Measurements from ENCODE around the gene VDAC2.

The VDAC2 gene

DNA sequence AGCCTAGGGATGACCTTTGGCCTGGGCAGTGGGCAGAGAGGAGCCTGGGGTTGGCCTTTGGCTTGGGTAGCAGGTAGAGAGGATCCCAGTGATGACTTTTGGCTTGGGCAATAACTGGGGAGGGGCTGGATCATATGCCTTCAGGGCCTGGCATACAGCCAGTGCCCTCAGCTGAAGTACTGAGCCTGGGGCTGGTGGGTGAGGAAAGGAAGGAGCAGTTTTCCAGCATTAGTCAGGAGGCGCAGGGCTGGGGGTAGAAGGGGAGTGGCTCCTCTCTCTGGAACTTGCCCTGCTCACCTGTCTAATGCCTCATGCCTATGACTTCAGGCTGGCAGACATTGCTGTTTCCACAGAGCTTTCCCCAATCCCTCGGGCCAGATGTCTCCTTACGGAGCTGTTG lies 40.3 kb downstream of the VDAC2 start:
- no peak overlapping the region for H3K4me2 ChIP-seq (ENCODE audit: low read length)
- H3K9me3 ChIP-seq (ENCODE audit: low read length) = peaks cover 18% of the 10 kb centered on the region
- no peak overlapping the region for H3K4me3 ChIP-seq (ENCODE audit: low read depth, low read length, poor library complexity, severe bottlenecking)
- no peak overlapping the region for H2AFZ ChIP-seq (ENCODE audit: low read length)
- no peak overlapping the region for H3K27ac ChIP-seq (ENCODE audit: low read depth, low read length, poor library complexity, severe bottlenecking)
- H3F3A ChIP-seq (ENCODE audit: insufficient read depth, low read length) = no peaks in the 10 kb centered on the region
- no peak overlapping the region for H3K9ac ChIP-seq (ENCODE audit: low read length)
- no peaks in the 10 kb centered on the region; the same call in 1 of the 2 replicates for H3K27me3 ChIP-seq (ENCODE audit: insufficient read depth, low read length)
- no peaks in the 10 kb centered on the region for H3K79me2 ChIP-seq (ENCODE audit: insufficient read depth, low read length)
- H3K4me1 ChIP-seq (ENCODE audit: insufficient read depth, low read length, severe bottlenecking) = no peaks in the 10 kb centered on the region
- H4K20me1 ChIP-seq (ENCODE audit: insufficient read depth, low read length) = no peaks in the 10 kb centered on the region
- no peak for TF ChIP-seq EZH2 (IDR thresholded peaks at IDR 0.05; ENCODE audit: borderline replicate concordance, low read length)
- TF ChIP-seq, protein P1, sequence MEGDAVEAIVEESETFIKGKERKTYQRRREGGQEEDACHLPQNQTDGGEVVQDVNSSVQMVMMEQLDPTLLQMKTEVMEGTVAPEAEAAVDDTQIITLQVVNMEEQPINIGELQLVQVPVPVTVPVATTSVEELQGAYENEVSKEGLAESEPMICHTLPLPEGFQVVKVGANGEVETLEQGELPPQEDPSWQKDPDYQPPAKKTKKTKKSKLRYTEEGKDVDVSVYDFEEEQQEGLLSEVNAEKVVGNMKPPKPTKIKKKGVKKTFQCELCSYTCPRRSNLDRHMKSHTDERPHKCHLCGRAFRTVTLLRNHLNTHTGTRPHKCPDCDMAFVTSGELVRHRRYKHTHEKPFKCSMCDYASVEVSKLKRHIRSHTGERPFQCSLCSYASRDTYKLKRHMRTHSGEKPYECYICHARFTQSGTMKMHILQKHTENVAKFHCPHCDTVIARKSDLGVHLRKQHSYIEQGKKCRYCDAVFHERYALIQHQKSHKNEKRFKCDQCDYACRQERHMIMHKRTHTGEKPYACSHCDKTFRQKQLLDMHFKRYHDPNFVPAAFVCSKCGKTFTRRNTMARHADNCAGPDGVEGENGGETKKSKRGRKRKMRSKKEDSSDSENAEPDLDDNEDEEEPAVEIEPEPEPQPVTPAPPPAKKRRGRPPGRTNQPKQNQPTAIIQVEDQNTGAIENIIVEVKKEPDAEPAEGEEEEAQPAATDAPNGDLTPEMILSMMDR (IDR thresholded peaks at IDR 0.05; ENCODE audit: low read length) = no peak
- no peaks in the 10 kb centered on the region for H3K36me3 ChIP-seq (ENCODE audit: insufficient read depth, low read length)
- no peaks in the 10 kb centered on the region for H3K9me2 ChIP-seq (ENCODE audit: low read depth, low read length)

DNA sequence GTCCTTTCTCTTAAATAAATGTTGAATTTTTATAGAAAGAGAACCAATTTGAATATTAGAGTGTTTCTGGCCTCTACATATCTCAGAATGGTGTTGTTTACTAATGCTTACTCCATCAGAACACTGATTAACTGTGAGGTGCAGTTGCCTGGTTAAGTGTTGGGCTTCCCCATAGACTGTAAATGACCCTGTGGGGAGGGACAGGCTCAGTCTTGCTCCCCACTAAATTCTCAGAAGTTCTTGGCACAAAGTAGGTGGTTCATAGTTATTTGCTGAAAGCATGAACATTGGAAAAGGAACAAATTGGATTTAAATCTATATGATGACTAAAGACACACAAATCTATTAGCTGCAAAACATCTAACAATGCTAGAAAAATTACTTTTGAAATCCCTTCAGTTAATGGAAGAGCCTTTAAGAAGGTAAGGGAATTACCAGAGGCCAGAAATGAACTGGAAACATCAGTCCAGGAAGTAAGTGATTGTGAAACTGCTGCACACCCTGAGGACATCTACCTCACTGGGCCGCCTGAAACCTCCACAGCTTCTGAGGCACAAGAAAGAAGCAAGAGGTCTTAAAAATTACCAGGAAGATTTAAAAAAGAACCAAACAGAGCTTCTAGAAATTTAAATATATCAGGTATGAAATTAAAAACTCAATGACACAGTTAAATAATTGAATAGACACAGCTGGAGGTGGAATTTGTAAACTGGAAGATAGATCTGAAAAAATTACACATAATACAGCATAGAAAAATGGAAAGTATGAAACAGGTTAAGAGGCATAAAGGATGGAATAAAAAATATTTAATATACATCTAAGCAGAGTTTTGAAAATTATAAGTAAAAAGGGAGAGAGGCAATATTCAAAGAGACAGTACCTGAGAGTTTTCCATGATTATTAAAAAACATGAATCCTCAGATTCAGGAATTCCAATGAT lies 43.0 kb downstream of the VDAC2 start:
- H3K9me3 ChIP-seq (ENCODE audit: low read length) = peaks cover 18% of the 10 kb centered on the region
- H3F3A ChIP-seq (ENCODE audit: insufficient read depth, low read length) = no peaks in the 10 kb centered on the region

DNA sequence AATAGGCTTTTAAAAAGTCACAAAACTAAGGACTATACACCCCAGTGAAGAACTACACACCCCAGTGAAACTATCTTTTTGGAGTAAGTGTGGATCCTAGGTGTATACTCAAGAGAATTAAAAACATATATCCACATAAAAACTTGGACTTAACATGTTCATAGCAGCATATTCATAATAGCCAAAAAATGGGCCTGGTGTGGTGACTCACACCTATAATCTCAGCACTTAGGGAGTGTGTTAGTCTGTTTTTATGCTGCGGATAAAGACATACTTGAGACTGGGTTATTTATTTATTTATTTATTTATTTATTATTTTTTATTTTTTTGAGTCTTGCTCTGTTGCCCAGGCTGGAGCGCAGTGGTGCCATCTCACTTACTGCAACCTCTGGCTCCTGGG lies 44.1 kb downstream of the VDAC2 start:
- no peaks in the 10 kb centered on the region for H3K4me1 ChIP-seq (ENCODE audit: insufficient read depth, low read length, severe bottlenecking)
- TF ChIP-seq, protein P1 (IDR thresholded peaks at IDR 0.05; ENCODE audit: low read length) = no peak
- no peak for TF ChIP-seq EZH2 (IDR thresholded peaks at IDR 0.05; ENCODE audit: borderline replicate concordance, low read length)
- peaks cover 18% of the 10 kb centered on the region for H3K9me3 ChIP-seq (ENCODE audit: low read length)
- H2AFZ ChIP-seq (ENCODE audit: low read length) = no peak overlapping the region
- H3K27ac ChIP-seq (ENCODE audit: low read depth, low read length, poor library complexity, severe bottlenecking) = no peak overlapping the region
- no peak overlapping the region for H3K9ac ChIP-seq (ENCODE audit: low read length)
- no peak overlapping the region for H3K4me3 ChIP-seq (ENCODE audit: low read depth, low read length, poor library complexity, severe bottlenecking)
- no peaks in the 10 kb centered on the region for H4K20me1 ChIP-seq (ENCODE audit: insufficient read depth, low read length)
- H3K4me2 ChIP-seq (ENCODE audit: low read length) = no peak overlapping the region
- no peaks in the 10 kb centered on the region for H3K36me3 ChIP-seq (ENCODE audit: insufficient read depth, low read length)
- no peaks in the 10 kb centered on the region for H3F3A ChIP-seq (ENCODE audit: insufficient read depth, low read length)
- H3K27me3 ChIP-seq (ENCODE audit: insufficient read depth, low read length) = no peaks in the 10 kb centered on the region; the same call in 1 of the 2 replicates
- H3K79me2 ChIP-seq (ENCODE audit: insufficient read depth, low read length) = no peaks in the 10 kb centered on the region
- no peaks in the 10 kb centered on the region for H3K9me2 ChIP-seq (ENCODE audit: low read depth, low read length)

More for the DNA sequence above, 43.0 kb downstream of the VDAC2 start:
- H4K20me1 ChIP-seq (ENCODE audit: insufficient read depth, low read length) = no peaks in the 10 kb centered on the region
- H3K4me3 ChIP-seq (ENCODE audit: low read depth, low read length, poor library complexity, severe bottlenecking) = no peak overlapping the region
- no peaks in the 10 kb centered on the region for H3K79me2 ChIP-seq (ENCODE audit: insufficient read depth, low read length)
- H3K27ac ChIP-seq (ENCODE audit: low read depth, low read length, poor library complexity, severe bottlenecking) = no peak overlapping the region
- TF ChIP-seq, protein P1 (IDR thresholded peaks at IDR 0.05; ENCODE audit: low read length) = no peak
- no peak for TF ChIP-seq EZH2 (IDR thresholded peaks at IDR 0.05; ENCODE audit: borderline replicate concordance, low read length)
- H3K9me2 ChIP-seq (ENCODE audit: low read depth, low read length) = no peaks in the 10 kb centered on the region
- no peaks in the 10 kb centered on the region; the same call in 1 of the 2 replicates for H3K27me3 ChIP-seq (ENCODE audit: insufficient read depth, low read length)
- no peaks in the 10 kb centered on the region for H3K4me1 ChIP-seq (ENCODE audit: insufficient read depth, low read length, severe bottlenecking)
- H3K4me2 ChIP-seq (ENCODE audit: low read length) = no peak overlapping the region
- H2AFZ ChIP-seq (ENCODE audit: low read length) = no peak overlapping the region
- H3K36me3 ChIP-seq (ENCODE audit: insufficient read depth, low read length) = no peaks in the 10 kb centered on the region
- no peak overlapping the region for H3K9ac ChIP-seq (ENCODE audit: low read length)
